Measurements from ENCODE around the gene PLCD3. TPM values are rescaled to one million over a fixed set of nuclear protein-coding genes. Genes with fewer than 3 reads are reported as not detected.

PLCD3 gene
- total RNA-seq, 6 experiments from 2014 or later: 77.2 to 112 (median 83.8) TPM

- H3K4me1 Mint-ChIP-seq (ENCODE audit: low read depth): peaks cover 55% of the 10 kb centered on the region
These were observed 2.2 kb downstream of the PLCD3 start for GRCh38 chr17:45129940-45130680.

GRCh38 chr17:45129426-45129939 lies 2.8 kb downstream of the PLCD3 start:
- Mint-ChIP-seq H3K4me3 (no peak overlapping the region), H3K27ac (peak overlapping the region; percentile 47), H3K27me3 (ENCODE audit: insufficient read depth) (no peaks in the 10 kb centered on the region), H3K9me3 (no peaks in the 10 kb centered on the region), H3K36me3 (ENCODE audit: low read depth) (peaks cover 4% of the 10 kb centered on the region; the same call in 1 of the 2 replicates), H3K4me1 (ENCODE audit: low read depth) (peaks cover 60% of the 10 kb centered on the region)
- TF ChIP-seq CTCF (IDR thresholded peaks at IDR 0.05): no peak
- no peak for DNase-seq

More at GRCh38 chr17:45129940-45130680, 2.2 kb downstream of the PLCD3 start:
- Mint-ChIP-seq H3K27me3 (ENCODE audit: insufficient read depth) (no peaks in the 10 kb centered on the region), H3K9me3 (no peaks in the 10 kb centered on the region), H3K36me3 (ENCODE audit: low read depth) (peaks cover 4% of the 10 kb centered on the region; the same call in 1 of the 2 replicates), H3K27ac (peak overlapping the region; percentile 47), H3K4me3 (peak overlapping the region; percentile 82)
- no peak for TF ChIP-seq CTCF (IDR thresholded peaks at IDR 0.05)
- DNase-seq: peak; percentile 57

DNA sequence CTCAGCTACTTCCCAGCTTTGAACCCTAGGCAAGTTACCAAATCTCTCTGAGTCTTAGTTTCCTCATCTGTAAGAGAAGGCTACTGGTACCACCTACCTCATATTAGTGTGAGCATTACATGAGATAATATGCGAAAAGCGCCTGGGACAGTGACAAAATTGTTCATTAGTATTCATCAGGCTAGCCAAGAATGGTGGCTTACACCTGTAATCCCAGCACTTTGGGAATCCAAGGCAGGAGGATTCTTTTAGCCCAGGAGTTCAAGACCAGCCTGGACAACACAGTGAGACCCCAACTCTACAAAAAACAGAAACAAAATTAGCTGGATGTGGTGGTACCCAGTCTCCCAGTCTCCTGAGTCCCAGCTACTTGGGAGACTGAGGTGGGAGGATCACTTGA lies 3.3 kb downstream of the PLCD3 start:
- peak overlapping the region; percentile 76 for H3K27ac Mint-ChIP-seq
- H3K36me3 Mint-ChIP-seq (ENCODE audit: low read depth): peaks cover 4% of the 10 kb centered on the region; the same call in 1 of the 2 replicates
- no peak for DNase-seq
- no peaks in the 10 kb centered on the region for H3K27me3 Mint-ChIP-seq (ENCODE audit: insufficient read depth)
- peaks cover 64% of the 10 kb centered on the region for H3K4me1 Mint-ChIP-seq (ENCODE audit: low read depth)
- no peaks in the 10 kb centered on the region for H3K9me3 Mint-ChIP-seq
- TF ChIP-seq CTCF (IDR thresholded peaks at IDR 0.05): no peak
- no peak overlapping the region for H3K4me3 Mint-ChIP-seq

- TF ChIP-seq CTCF (IDR thresholded peaks at IDR 0.05): no peak
- Mint-ChIP-seq H3K27ac (peak overlapping the region; percentile 76), H3K4me1 (ENCODE audit: low read depth) (peaks cover 63% of the 10 kb centered on the region)
These were observed 4.0 kb downstream of the PLCD3 start for GRCh38 chr17:45128331-45128730.

GRCh38 chr17:45127548-45128300 lies 4.6 kb downstream of the PLCD3 start:
- peak overlapping the region; percentile 35 for H3K4me3 Mint-ChIP-seq
- no peaks in the 10 kb centered on the region for H3K27me3 Mint-ChIP-seq (ENCODE audit: insufficient read depth)
- TF ChIP-seq CTCF (IDR thresholded peaks at IDR 0.05): no peak
- peak; percentile 31 for DNase-seq
- H3K27ac Mint-ChIP-seq: peak overlapping the region; percentile 76
- H3K4me1 Mint-ChIP-seq (ENCODE audit: low read depth): peaks cover 69% of the 10 kb centered on the region
- H3K9me3 Mint-ChIP-seq: no peaks in the 10 kb centered on the region
- H3K36me3 Mint-ChIP-seq (ENCODE audit: low read depth): peaks cover 4% of the 10 kb centered on the region; the same call in 1 of the 2 replicates

More at GRCh38 chr17:45128331-45128730, 4.0 kb downstream of the PLCD3 start:
- Mint-ChIP-seq H3K36me3 (ENCODE audit: low read depth) (peaks cover 4% of the 10 kb centered on the region; the same call in 1 of the 2 replicates), H3K4me3 (peak overlapping the region; percentile 35), H3K27me3 (ENCODE audit: insufficient read depth) (no peaks in the 10 kb centered on the region), H3K9me3 (no peaks in the 10 kb centered on the region)
- DNase-seq: no peak

Measured in HFFc6 (cell line).